ENCODE data around the gene CAPN15. TPM values are rescaled to one million over a fixed set of nuclear protein-coding genes. Genes with fewer than 3 reads are reported as not detected.

Gene CAPN15
- total RNA-seq, 1 donor from 2014 or later = 56.1 TPM

DNA sequence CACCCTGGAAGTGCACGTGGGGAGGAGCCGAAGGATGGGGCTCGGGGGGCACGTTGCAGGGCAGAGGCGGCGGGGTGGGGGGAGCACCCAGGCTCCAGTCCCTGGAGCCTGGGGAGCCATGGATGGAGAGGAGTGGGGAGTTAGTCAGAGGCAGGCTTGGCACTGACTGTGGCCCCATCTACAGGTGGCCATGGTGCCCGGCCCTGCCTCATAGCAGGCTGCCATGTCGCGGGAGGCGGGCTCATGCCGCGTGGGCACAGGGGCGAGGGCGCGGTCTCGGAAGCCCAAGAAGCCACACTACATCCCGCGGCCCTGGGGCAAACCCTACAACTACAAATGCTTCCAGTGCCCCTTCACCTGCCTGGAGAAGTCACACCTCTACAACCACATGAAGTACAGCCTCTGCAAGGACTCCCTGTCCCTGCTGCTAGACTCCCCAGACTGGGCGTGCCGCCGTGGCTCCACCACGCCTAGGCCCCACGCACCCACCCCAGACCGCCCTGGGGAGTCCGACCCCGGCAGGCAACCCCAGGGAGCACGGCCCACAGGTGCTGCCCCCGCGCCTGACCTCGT lies 35.6 kb downstream of the CAPN15 start:
- Mint-ChIP-seq H3K36me3 (ENCODE audit: unreplicated experiment) (no peaks in the 10 kb centered on the region), H3K4me3 (ENCODE audit: unreplicated experiment) (no peak overlapping the region), H3K4me1 (ENCODE audit: low read depth, unreplicated experiment) (peaks cover 10% of the 10 kb centered on the region), H3K27me3 (ENCODE audit: unreplicated experiment) (peaks cover 6% of the 10 kb centered on the region), H3K9me3 (ENCODE audit: unreplicated experiment) (peaks cover 6% of the 10 kb centered on the region), H3K27ac (ENCODE audit: unreplicated experiment) (no peak overlapping the region)
- TF ChIP-seq, protein P1, sequence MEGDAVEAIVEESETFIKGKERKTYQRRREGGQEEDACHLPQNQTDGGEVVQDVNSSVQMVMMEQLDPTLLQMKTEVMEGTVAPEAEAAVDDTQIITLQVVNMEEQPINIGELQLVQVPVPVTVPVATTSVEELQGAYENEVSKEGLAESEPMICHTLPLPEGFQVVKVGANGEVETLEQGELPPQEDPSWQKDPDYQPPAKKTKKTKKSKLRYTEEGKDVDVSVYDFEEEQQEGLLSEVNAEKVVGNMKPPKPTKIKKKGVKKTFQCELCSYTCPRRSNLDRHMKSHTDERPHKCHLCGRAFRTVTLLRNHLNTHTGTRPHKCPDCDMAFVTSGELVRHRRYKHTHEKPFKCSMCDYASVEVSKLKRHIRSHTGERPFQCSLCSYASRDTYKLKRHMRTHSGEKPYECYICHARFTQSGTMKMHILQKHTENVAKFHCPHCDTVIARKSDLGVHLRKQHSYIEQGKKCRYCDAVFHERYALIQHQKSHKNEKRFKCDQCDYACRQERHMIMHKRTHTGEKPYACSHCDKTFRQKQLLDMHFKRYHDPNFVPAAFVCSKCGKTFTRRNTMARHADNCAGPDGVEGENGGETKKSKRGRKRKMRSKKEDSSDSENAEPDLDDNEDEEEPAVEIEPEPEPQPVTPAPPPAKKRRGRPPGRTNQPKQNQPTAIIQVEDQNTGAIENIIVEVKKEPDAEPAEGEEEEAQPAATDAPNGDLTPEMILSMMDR (IDR thresholded peaks at IDR 0.05; ENCODE audit: partially characterized antibody, unreplicated experiment) = no peak
- DNase-seq = no peak

DNA sequence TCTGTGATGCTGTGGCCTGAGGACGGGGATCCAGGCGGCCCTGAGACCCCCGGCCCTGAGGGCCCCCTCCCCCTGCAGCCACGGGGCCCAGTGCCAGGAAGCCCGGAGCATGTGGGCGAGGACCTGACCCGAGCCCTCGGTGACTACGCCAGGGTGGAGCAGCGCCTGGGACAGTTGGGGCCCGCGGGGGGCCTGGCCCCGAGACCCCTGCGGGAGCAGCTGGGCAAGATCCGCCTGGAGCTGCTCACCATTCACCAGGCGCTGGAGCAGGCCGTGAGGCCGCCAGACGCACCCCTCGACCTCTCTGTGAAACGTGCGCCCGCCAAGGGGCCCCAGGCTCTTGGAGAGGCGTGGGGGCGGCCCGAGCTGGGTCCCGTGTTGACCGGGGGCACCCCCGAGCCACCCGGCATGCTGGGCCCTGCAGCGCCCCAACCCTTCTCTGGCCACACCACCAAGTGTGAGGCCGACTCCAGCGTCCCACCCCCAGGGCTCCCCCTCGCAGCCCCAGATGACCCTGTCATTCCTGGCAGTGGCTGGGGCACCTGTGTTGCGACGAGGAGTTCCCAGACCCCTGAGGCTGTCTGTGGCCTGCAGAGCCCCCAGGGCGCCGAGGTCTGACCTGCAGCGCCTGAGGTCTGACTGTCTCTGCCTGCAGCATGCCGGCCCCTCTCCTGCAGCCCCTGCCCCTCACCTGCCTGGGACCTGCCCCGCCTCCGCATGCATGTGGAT lies 37.3 kb downstream of the CAPN15 start:
- Mint-ChIP-seq H3K4me1 (ENCODE audit: low read depth, unreplicated experiment) (peaks cover 12% of the 10 kb centered on the region), H3K27ac (ENCODE audit: unreplicated experiment) (no peak overlapping the region), H3K9me3 (ENCODE audit: unreplicated experiment) (peaks cover 11% of the 10 kb centered on the region), H3K4me3 (ENCODE audit: unreplicated experiment) (no peak overlapping the region), H3K36me3 (ENCODE audit: unreplicated experiment) (no peaks in the 10 kb centered on the region), H3K27me3 (ENCODE audit: unreplicated experiment) (peaks cover 6% of the 10 kb centered on the region)
- TF ChIP-seq, protein P1 (IDR thresholded peaks at IDR 0.05; ENCODE audit: partially characterized antibody, unreplicated experiment) = no peak
- no peak for DNase-seq

DNA sequence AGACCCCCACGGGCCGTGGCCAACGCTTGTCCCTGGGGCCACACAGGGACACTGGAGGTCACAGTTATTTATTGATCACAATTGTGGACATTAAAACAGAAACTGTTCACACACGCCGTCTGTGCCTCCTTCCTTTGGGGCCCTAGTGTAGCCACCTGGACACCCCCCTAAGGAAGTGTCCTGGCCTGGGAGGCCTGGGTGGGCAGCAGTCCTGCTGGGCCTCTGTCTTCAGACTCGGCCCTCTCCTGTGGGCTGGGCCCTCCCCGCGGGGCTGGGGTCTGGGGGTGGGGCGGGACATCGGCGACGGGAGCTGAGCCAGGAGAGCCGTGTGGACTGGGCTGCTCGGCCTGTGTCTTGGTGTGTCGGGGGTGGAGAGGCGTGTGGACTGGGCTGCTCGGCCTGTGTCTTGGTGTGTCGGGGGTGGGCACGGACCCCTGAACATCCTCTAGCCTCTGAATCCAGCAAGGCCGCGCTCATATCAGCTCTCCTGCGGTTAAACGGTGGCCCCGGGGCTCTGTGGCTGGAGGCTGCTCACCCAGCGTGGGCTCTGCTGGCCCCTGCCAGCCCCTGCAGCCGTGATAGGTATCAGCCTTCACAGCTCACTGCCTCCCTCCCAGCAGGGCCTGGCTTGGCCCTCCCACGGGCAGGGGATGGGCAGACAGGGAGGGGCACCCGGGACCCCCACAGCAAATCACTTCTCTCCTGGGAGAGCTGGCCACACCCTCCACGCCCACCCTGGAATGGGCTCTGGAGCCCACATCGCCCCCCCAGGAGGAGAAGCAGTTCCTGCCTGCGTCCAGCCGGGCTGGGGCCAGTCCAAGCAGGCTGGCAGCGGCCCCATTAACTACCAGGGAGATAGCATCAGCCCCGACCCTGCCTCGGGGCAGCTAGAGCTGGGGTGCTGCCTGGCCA lies 38.2 kb downstream of the CAPN15 start:
- TF ChIP-seq, protein P1 (IDR thresholded peaks at IDR 0.05; ENCODE audit: partially characterized antibody, unreplicated experiment) = no peak
- Mint-ChIP-seq H3K27ac (ENCODE audit: unreplicated experiment) (no peak overlapping the region), H3K4me1 (ENCODE audit: low read depth, unreplicated experiment) (peaks cover 12% of the 10 kb centered on the region), H3K9me3 (ENCODE audit: unreplicated experiment) (peaks cover 13% of the 10 kb centered on the region), H3K4me3 (ENCODE audit: unreplicated experiment) (no peak overlapping the region), H3K27me3 (ENCODE audit: unreplicated experiment) (peaks cover 6% of the 10 kb centered on the region), H3K36me3 (ENCODE audit: unreplicated experiment) (no peaks in the 10 kb centered on the region)
- no peak for DNase-seq

DNA sequence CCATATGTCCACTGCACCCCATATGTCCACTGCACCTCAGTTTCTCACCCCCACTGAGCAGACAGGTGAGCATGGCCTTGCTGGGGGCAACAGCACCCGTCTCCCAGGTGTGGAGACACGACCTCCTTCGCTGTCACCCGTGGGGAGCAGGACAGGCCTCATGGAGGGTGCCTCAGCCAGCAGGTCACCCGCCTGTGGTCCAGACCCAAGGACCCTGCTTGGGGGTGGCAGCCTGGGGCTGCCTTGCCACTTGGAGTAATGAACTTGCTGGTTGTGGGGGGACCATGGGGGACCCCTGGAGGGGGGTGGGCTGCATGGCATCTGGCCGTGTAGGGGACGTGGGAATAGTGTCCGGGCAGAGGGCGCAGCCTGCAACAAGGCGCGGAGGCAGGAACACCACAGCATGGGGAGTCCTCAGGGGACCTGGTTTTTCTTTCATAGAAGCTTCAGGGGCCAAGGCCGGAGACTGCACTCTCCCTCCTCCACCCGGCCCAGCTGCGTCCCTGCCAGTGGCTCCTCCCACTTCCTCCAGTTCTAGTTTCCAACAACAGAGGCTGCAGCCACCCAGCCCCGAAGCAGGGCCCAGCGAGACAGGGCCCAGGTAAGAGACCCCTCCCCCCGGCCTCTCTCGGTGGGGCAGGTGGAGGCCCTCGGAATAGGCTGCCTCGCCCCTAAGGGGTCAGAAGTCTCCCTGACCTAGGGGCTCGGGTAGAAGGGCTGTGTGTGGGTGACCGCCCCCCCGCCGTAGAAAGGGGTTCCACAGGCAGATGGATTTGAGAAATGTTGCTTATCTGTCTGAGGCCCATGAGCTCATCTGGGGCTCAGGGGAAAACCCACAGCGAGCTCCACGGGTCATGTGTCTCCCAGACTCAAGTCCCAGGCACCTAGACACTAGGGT lies 39.2 kb downstream of the CAPN15 start, which contains the start of gene NHLRC4:
Gene NHLRC4, plus strand, starts transcription at position 531 of the 898 bp plus-strand sequence. CDS start 1,043 bp downstream, outside the sequence.
- Mint-ChIP-seq H3K27me3 (ENCODE audit: unreplicated experiment) (peaks cover 6% of the 10 kb centered on the region), H3K4me1 (ENCODE audit: low read depth, unreplicated experiment) (peaks cover 17% of the 10 kb centered on the region), H3K9me3 (ENCODE audit: unreplicated experiment) (peaks cover 21% of the 10 kb centered on the region), H3K4me3 (ENCODE audit: unreplicated experiment) (peak within 1 kb of the TSS; percentile 63), H3K36me3 (ENCODE audit: unreplicated experiment) (no peaks in the 10 kb centered on the region), H3K27ac (ENCODE audit: unreplicated experiment) (peak within 1 kb of the TSS; percentile 68)
- TF ChIP-seq, protein P1 (IDR thresholded peaks at IDR 0.05; ENCODE audit: partially characterized antibody, unreplicated experiment) = no peak
- peak; percentile 83 for DNase-seq
